ENCODE data around the gene DAAM1.

- TF ChIP-seq CTCF (IDR thresholded peaks at IDR 0.05 in 8 of 11, conservative IDR thresholded peaks at IDR 0.05 in 3 of 11) (no peak), POLR2A (IDR thresholded peaks at IDR 0.05) (no peak), POLR2AphosphoS5 (IDR thresholded peaks at IDR 0.05) (no peak)
Measured at GRCh38 chr14:59269466-59269865, 81.0 kb downstream of the DAAM1 start.

All from spleen (tissue), 7 donors.